Endothelial cell of umbilical vein (primary cell): ENCODE results near the gene PTAR1.

Source experiments
- POLR2A ChIP-seq: IDR thresholded peaks from 2 replicates; pipeline ENCODE4 v1.6.1; 2012; ENCODE audit warnings: low read depth, mild to moderate bottlenecking, control low read depth, low read length
- TF ChIP-seq, protein P1 (sequence below), 2 donors: IDR thresholded peaks; 1 replicate in 1 of 2; 2 replicates in 1 of 2; pipeline ENCODE4 v1.5.1; 2011; ENCODE audit warnings: low read length in 2 of 2, mild to moderate bottlenecking in 2 of 2, moderate library complexity in 2 of 2, control low read depth in 1 of 2, inconsistent platforms in 1 of 2, low read depth in 1 of 2; ENCODE audit not compliant: insufficient read depth in 1 of 2; ENCODE audit errors: extremely low read depth in 1 of 2

DNA sequence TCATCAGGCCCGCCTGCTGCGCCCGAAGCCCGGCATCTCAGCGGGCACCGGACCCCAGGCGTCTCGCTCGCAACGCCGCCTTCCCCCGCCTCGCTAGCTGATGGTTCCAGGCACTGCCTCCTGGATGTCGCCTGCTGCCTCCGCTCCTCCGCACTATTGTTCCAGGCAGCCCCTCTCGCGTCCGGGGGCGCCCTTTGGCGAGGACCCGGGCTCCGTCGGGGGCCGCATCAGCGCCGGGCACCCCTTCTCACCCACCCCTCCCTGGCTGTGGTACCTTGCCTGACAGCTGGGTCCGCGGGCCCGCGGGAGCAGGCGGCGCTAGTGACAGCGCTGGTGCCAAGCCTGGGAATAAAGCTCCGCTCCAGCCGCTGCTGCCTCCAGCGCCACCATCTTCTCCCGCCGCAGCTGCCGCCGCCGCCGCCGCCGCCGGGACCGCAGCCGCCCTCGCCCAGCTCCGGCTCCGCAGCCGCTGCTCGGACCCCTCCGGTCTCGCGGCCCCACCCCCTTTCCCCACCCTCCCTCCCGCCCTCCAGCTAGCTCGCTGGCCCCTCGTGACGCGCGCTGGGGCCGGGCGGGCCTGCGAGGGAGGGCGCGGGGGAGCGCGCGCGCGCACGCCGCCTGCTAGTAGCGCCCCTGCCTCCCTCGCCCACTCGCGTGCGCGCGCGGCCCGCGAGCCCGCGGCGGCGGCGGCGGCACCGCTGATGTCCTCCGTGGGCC is 87.8 kb downstream of the PTAR1 start, which contains the start of gene APBA1:
- TF ChIP-seq, protein P1, sequence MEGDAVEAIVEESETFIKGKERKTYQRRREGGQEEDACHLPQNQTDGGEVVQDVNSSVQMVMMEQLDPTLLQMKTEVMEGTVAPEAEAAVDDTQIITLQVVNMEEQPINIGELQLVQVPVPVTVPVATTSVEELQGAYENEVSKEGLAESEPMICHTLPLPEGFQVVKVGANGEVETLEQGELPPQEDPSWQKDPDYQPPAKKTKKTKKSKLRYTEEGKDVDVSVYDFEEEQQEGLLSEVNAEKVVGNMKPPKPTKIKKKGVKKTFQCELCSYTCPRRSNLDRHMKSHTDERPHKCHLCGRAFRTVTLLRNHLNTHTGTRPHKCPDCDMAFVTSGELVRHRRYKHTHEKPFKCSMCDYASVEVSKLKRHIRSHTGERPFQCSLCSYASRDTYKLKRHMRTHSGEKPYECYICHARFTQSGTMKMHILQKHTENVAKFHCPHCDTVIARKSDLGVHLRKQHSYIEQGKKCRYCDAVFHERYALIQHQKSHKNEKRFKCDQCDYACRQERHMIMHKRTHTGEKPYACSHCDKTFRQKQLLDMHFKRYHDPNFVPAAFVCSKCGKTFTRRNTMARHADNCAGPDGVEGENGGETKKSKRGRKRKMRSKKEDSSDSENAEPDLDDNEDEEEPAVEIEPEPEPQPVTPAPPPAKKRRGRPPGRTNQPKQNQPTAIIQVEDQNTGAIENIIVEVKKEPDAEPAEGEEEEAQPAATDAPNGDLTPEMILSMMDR (IDR thresholded peaks at IDR 0.05; ENCODE audit: extremely low read depth in 1 of 2, insufficient read depth in 1 of 2, low read depth in 1 of 2, low read length in 2 of 2) = peak in 1 of 2 donors; percentile 1
- TF ChIP-seq POLR2A = no peak
